HCT116 (cell line): ENCODE data around the gene KIF27. TPM values are rescaled to one million over a fixed set of nuclear protein-coding genes. Genes with fewer than 3 reads are reported as not detected.

Experiments used
- ATAC-seq: fragments of 200-7000 bp; cut with Tn5 transposase; 2 replicates; pipeline ENCODE4 v1.9.1; 2020; ENCODE audit warnings: mild to moderate bottlenecking, moderate library complexity
- BruUV-seq: library from RNA; stranded (reverse); fragments of 400-500 nt; replicated peaks from 2 replicates; lab custom pipeline; 2021; lab: Mats Ljungman, UMichigan
- CTCF ChIA-PET: fragments of 300-600 bp; sonication (Branson Sonifier 250); formaldehyde crosslinking; loops from one replicate; lab custom pipeline; 2021; ENCODE audit warnings: antibody characterized with exemption; lab: Charles Lee
- POLR2A ChIA-PET: fragments of 300-600, 350-600 bp; sonication (Branson Sonifier 250); formaldehyde crosslinking; loops from one replicate; lab custom pipeline; 2021; ENCODE audit warnings: antibody characterized with exemption; lab: Charles Lee
- RAD21 ChIA-PET, 2 experiments: fragments of 300-600 bp; sonication (Branson Sonifier 250); formaldehyde crosslinking; loops; one replicate each; lab custom pipeline; 2023; ENCODE audit warnings: low total read pairs in 2 of 2; ENCODE audit not compliant: uncharacterized antibody in 2 of 2, unreplicated experiment in 2 of 2, low non-redundant PET in 1 of 2; lab: Charles Lee
- DNase-seq: peaks from one replicate; pipeline ENCODE4 v3.0.0-alpha.2; 2010; ENCODE audit warnings: low read depth, low spot score
- H2AFZ ChIP-seq: fragments of 200-600 bp; shearing (Covaris generic), sonication (generic); 2 replicates; pipeline ENCODE4 v1.6.1; 2017; ENCODE audit warnings: low read depth, mixed run types, mixed read lengths, antibody characterized with exemption, low read length; ENCODE audit not compliant: poor library complexity, severe bottlenecking
- H3K27ac ChIP-seq: 2 replicates; pipeline ENCODE4 v1.5.1; 2012; ENCODE audit warnings: low read depth, low read length
- H3K27me3 ChIP-seq: fragments of 200-600 bp; sonication (generic); 2 replicates; pipeline ENCODE4 v1.6.1; 2016; ENCODE audit warnings: mixed run types, low read length, mixed read lengths; ENCODE audit not compliant: insufficient read depth
- H3K36me3 ChIP-seq, 2 experiments: fragments of 200-500 bp in 1 of 2; fragments of 200-600 bp in 1 of 2; sonication (Bioruptor generic) in 1 of 2; sonication (generic) in 1 of 2; 2 replicates each; pipeline versions ENCODE4 v1.5.1 to v1.6.1; 2014 to 2016; ENCODE audit warnings: low read length in 2 of 2, inconsistent platforms in 1 of 2, mixed read lengths in 1 of 2, mixed run types in 1 of 2; ENCODE audit not compliant: insufficient read depth in 2 of 2, control insufficient read depth in 1 of 2
- H3K4me1 ChIP-seq, 2 experiments: fragments of 200-600 bp in 1 of 2; sonication (generic) in 1 of 2; 2 replicates each; pipeline versions ENCODE4 v1.5.1 to v1.6.1; 2012 to 2017; ENCODE audit warnings: low read length in 2 of 2, inconsistent platforms in 1 of 2, mild to moderate bottlenecking in 1 of 2, mixed read lengths in 1 of 2, mixed run types in 1 of 2, moderate library complexity in 1 of 2; ENCODE audit not compliant: insufficient read depth in 2 of 2, control insufficient read depth in 1 of 2
- H3K4me2 ChIP-seq: fragments of 200-600 bp; sonication (generic); 2 replicates; pipeline ENCODE4 v1.6.1; 2017; ENCODE audit warnings: mixed run types, low read length, mixed read lengths
- H3K4me3 ChIP-seq, 2 experiments: fragments of 200-600 bp in 1 of 2; sonication (generic) in 1 of 2; replicated peaks in 1 of 2; 2 replicates each; pipeline ENCODE4 v1.5.1; 2011 to 2016; ENCODE audit warnings: low read length in 2 of 2, control low read depth in 1 of 2, low read depth in 1 of 2, mild to moderate bottlenecking in 1 of 2, mixed read lengths in 1 of 2, mixed run types in 1 of 2
- H3K79me2 ChIP-seq: fragments of 200-600 bp; sonication (generic); 2 replicates; pipeline ENCODE4 v1.6.1; 2017; ENCODE audit warnings: mild to moderate bottlenecking, mixed run types, low read length, moderate library complexity, mixed read lengths; ENCODE audit not compliant: insufficient read depth
- H3K9ac ChIP-seq: fragments of 200-600 bp; sonication (generic); 2 replicates; pipeline ENCODE4 v1.6.1; 2016; ENCODE audit warnings: low read length, mixed read lengths
- H3K9me2 ChIP-seq: fragments of 200-600 bp; sonication (generic), shearing (Covaris generic); 2 replicates; pipeline ENCODE4 v1.6.1; 2017; ENCODE audit warnings: mixed run types, mild to moderate bottlenecking, moderate library complexity; ENCODE audit not compliant: insufficient read depth
- H3K9me3 ChIP-seq, 2 experiments: fragments of 200-500 bp in 1 of 2; fragments of 200-600 bp in 1 of 2; sonication (Bioruptor generic) in 1 of 2; sonication (generic) in 1 of 2; 2 replicates each; pipeline ENCODE4 v1.6.1; 2014 to 2017; ENCODE audit warnings: low read length in 2 of 2, mixed read lengths in 2 of 2, inconsistent platforms in 1 of 2, low read depth in 1 of 2, mild to moderate bottlenecking in 1 of 2, mixed run types in 1 of 2, moderate library complexity in 1 of 2; ENCODE audit not compliant: control insufficient read depth in 1 of 2, insufficient read depth in 1 of 2
- H4K20me1 ChIP-seq: fragments of 200-600 bp; sonication (generic), shearing (Covaris generic); 2 replicates; pipeline ENCODE4 v1.6.1; 2017; ENCODE audit warnings: mixed run types, mild to moderate bottlenecking, moderate library complexity; ENCODE audit not compliant: insufficient read depth
- EGR1 ChIP-seq: IDR thresholded peaks from 2 replicates; pipeline ENCODE4 v1.6.1; 2012; ENCODE audit warnings: low read depth
- EZH2phosphoT487 ChIP-seq: fragments of 200-600 bp; IDR thresholded peaks from 2 replicates; pipeline ENCODE4 v1.6.1; 2018; ENCODE audit warnings: antibody characterized with exemption, borderline replicate concordance
- POLR2AphosphoS5 ChIP-seq: IDR thresholded peaks from 2 replicates; pipeline ENCODE4 v1.6.1; 2011; ENCODE audit warnings: mild to moderate bottlenecking, low read depth, low read length, moderate library complexity
- RAD21 ChIP-seq: IDR thresholded peaks from 2 replicates; pipeline ENCODE4 v1.6.1; 2012; ENCODE audit warnings: low read depth, mild to moderate bottlenecking
- SP1 ChIP-seq: IDR thresholded peaks from 2 replicates; pipeline ENCODE4 v1.6.1; 2012; ENCODE audit warnings: low read depth
- SRF ChIP-seq: IDR thresholded peaks from 2 replicates; pipeline ENCODE4 v1.6.1; 2012; ENCODE audit warnings: low read depth
- intact Hi-C: fragments of 100-400 bp; cut with micrococcal nuclease; formaldehyde crosslinking; loops from 2 replicates; pipeline ENCODE4 v1.10.0; 2022
- total RNA-seq: library from RNA; stranded (reverse); gene quantifications from one replicate; pipeline ENCODE4 v1.2.1, GENCODE V29; 2021; ENCODE audit not compliant: unreplicated experiment
- TF ChIP-seq, protein P1 (sequence below), 3 experiments: fragments of 200-600 bp in 1 of 3; sonication (generic) in 1 of 3; IDR thresholded peaks in 2 of 3; conservative IDR thresholded peaks in 1 of 3; 2 replicates each; pipeline ENCODE4 v1.5.1; 2012 to 2017; ENCODE audit warnings: low read depth in 2 of 3, low read length in 2 of 3, antibody characterized with exemption in 1 of 3, borderline replicate concordance in 1 of 3, control low read depth in 1 of 3, mild to moderate bottlenecking in 1 of 3, mixed read lengths in 1 of 3, mixed run types in 1 of 3, moderate library complexity in 1 of 3; ENCODE audit not compliant: insufficient read depth in 1 of 3

Gene KIF27
- total RNA-seq, 1 experiment from 2014 or later = 4.3 TPM

DNA sequence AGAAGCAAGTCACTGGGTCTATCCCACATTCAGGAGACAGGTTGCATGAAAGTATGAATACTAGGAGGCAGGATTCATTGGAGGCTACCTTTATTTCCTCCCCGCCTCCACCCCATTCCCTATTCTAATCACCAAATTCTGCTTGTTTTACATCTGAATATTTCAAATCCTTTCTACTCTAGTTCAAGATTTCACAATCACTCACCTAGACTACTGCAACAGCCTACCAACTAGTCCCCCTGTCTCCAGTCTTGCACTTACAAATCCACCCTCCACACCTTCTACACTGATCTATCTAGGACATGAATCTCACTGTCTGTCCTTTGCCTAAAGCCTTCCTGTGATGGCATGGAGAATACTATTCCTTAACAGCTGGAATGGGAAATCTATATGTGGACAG is 6.4 kb upstream of the KIF27 start:
- no peak overlapping the region for H3K27ac ChIP-seq
- peaks cover 0 to 4% of the 10 kb centered on the region in 2 experiments; a peak in 1 of 4 replicates for H3K4me1 ChIP-seq
- no peaks in the 10 kb centered on the region for H3K9me2 ChIP-seq
- H2AFZ ChIP-seq = no peak overlapping the region
- H3K79me2 ChIP-seq = no peaks in the 10 kb centered on the region
- H3K9ac ChIP-seq = no peak overlapping the region
- intact Hi-C loops = no loop called here
- no peak overlapping the region for H3K4me3 ChIP-seq
- no peaks in the 10 kb centered on the region for H3K36me3 ChIP-seq
- H3K27me3 ChIP-seq = no peaks in the 10 kb centered on the region
- TF ChIP-seq SRF (no peak), EGR1 (no peak), POLR2AphosphoS5 (no peak), EZH2phosphoT487 (no peak)
- H3K4me2 ChIP-seq = no peak overlapping the region
- POLR2A ChIA-PET = no interaction called here
- H4K20me1 ChIP-seq = no peaks in the 10 kb centered on the region
- RAD21 ChIA-PET = no interaction called here
- ATAC-seq = no peak
- BruUV-seq = no TSS peak
- no peak for DNase-seq
- CTCF ChIA-PET = no interaction called here
- no peaks in the 10 kb centered on the region for H3K9me3 ChIP-seq

DNA sequence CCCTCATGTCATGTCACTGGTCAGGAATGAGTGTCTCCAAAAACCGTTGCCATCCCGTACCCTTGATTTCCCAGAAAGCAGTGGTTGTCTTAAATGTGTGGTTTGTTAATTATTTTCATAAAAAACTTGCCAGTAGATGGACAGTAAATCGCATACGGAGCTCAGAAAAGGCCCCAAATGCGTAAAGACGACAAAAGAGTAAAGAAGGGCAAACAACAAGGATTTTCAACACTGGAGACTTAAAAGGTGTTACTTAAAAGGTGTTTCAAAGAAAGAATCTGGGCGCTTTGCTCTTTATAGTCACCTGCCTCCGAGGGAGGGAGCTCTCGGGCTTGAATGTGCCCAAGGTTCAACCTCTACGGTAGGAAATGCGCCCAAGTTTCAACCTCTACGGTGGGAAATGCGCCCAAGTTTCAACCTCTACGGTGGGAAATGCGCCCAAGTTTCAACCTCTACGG is 734 bp downstream of the KIF27 start:
- ATAC-seq (peak; percentile 26), DNase-seq (no peak)
- Histone ChIP-seq H3K27ac (peak overlapping the region; percentile 70), H3K27me3 (no peaks in the 10 kb centered on the region), H3K4me3 (peak overlapping the region; percentile 37 to 61), H2AFZ (no peak overlapping the region), H3K36me3 (no peaks in the 10 kb centered on the region), H3K4me2 (peak overlapping the region; percentile 93), H4K20me1 (no peaks in the 10 kb centered on the region), H3K79me2 (0 out of 2 replicates have a peak, but pooled peaks cover 3% of the 10 kb centered on the region), H3K9ac (peak overlapping the region; percentile 77), H3K9me3 (no peaks in the 10 kb centered on the region), H3K9me2 (no peaks in the 10 kb centered on the region), H3K4me1 (peaks cover 6 to 19% of the 10 kb centered on the region in 2 experiments)
- POLR2A ChIA-PET = interaction anchor here (0.9 to 1.6 kb wide), 4 partner anchors 9 to 374 kb away, joined by 3 to 4 read pairs (median 4); partner anchors contain the start of genes HNRNPK, RMI1 and UBQLN1
- TF ChIP-seq SP1 (no peak), RAD21 (peak; percentile 41)
- TF ChIP-seq, protein P1, sequence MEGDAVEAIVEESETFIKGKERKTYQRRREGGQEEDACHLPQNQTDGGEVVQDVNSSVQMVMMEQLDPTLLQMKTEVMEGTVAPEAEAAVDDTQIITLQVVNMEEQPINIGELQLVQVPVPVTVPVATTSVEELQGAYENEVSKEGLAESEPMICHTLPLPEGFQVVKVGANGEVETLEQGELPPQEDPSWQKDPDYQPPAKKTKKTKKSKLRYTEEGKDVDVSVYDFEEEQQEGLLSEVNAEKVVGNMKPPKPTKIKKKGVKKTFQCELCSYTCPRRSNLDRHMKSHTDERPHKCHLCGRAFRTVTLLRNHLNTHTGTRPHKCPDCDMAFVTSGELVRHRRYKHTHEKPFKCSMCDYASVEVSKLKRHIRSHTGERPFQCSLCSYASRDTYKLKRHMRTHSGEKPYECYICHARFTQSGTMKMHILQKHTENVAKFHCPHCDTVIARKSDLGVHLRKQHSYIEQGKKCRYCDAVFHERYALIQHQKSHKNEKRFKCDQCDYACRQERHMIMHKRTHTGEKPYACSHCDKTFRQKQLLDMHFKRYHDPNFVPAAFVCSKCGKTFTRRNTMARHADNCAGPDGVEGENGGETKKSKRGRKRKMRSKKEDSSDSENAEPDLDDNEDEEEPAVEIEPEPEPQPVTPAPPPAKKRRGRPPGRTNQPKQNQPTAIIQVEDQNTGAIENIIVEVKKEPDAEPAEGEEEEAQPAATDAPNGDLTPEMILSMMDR (IDR thresholded peaks at IDR 0.05 in 2 of 3, conservative IDR thresholded peaks at IDR 0.05 in 1 of 3; ENCODE audit: borderline replicate concordance in 1 of 3, insufficient read depth in 1 of 3, low read depth in 2 of 3, low read length in 2 of 3) = peak; percentile 15 to 44 (median 22); a peak in 3 of 6 replicates
- intact Hi-C loops = no loop called here
- TSS peak; percentile 59 for BruUV-seq
- RAD21 ChIA-PET = no interaction called here
- CTCF ChIA-PET = interaction anchor here (1.2 to 2.0 kb wide), 2 partner anchors 14 to 17 kb away, joined by 3 to 6 read pairs; no protein-coding TSS in a partner anchor
